ENCODE results near the gene AANAT.

DNA sequence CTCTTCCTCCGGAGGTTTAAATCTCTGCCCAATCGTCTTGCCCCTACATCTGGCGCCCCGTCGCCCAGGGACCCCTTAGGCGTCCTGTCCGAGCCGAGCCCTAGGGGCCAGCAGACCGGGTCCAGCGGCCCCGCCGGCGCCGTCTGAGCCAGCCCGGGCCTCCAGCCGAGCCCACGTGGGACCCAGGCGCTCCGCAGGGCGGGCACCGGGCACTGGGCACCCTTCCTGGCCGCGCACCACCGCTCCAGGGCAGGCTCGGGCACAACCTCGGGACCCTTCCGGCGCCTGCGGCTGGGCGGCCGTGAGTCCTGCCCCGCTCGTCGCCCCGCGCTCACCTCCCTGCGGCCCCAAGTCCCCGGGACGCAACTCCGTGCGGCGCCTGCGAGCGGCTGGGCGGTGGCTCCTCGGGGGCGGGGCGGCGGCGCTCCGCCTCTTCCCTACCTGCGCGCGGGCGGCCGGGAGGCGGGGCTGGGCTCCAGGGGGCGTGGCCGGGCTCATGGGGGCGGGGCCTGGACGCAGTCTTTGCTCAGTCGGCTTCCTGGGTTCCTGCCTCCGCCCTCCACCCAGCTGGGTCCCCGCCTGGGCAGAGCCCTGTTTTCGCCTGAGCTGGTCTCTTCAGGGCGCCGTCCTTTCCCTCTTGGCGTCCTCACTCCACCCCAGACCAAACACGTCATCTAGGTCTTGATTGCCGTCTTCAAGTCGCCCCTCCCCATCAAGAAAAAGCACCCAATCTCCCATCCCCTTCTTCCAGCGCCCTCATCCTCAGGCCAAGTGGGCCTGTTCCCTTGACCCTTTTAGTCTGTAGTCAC, 33.8 kb downstream of the AANAT start, which contains the start of gene RHBDF2:
- TF ChIP-seq, protein P1, sequence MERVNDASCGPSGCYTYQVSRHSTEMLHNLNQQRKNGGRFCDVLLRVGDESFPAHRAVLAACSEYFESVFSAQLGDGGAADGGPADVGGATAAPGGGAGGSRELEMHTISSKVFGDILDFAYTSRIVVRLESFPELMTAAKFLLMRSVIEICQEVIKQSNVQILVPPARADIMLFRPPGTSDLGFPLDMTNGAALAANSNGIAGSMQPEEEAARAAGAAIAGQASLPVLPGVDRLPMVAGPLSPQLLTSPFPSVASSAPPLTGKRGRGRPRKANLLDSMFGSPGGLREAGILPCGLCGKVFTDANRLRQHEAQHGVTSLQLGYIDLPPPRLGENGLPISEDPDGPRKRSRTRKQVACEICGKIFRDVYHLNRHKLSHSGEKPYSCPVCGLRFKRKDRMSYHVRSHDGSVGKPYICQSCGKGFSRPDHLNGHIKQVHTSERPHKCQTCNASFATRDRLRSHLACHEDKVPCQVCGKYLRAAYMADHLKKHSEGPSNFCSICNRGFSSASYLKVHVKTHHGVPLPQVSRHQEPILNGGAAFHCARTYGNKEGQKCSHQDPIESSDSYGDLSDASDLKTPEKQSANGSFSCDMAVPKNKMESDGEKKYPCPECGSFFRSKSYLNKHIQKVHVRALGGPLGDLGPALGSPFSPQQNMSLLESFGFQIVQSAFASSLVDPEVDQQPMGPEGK (CRISPR knock-in tag; IDR thresholded peaks at IDR 0.05; ENCODE audit: borderline replicate concordance), result no peak
- TF ChIP-seq TOX (CRISPR knock-in tag; IDR thresholded peaks at IDR 0.05; ENCODE audit: borderline replicate concordance) (no peak), GLIS3 (CRISPR knock-in tag; IDR thresholded peaks at IDR 0.05) (no peak)

Data from SK-N-SH treated with all-trans-retinoic acid at 6 μM for 48 hours (cell line).